HTERT RPE-1 (cell line): Measurements from ENCODE around the gene FYCO1.

Experiments
- in situ Hi-C: fragments of 300-500 bp; cut with MboI; formaldehyde crosslinking; loops from 4 replicates; pipeline ENCODE4 v1.14.3; 2020; ENCODE audit warnings: low sequenced_read_pairs

FYCO1 gene

GRCh38 chr3:45984331-45985312 lies 11.0 kb downstream of the FYCO1 start:
- in situ Hi-C loops, result no loop called here

GRCh38 chr3:45983770-45984169 lies 11.9 kb downstream of the FYCO1 start:
- in situ Hi-C loops, result no loop called here

- in situ Hi-C loops, result no loop called here
These were observed 14.1 kb downstream of the FYCO1 start for GRCh38 chr3:45981346-45982074.

- in situ Hi-C loops, result no loop called here
These were observed 14.8 kb downstream of the FYCO1 start for GRCh38 chr3:45980819-45981218.

- in situ Hi-C loops, result no loop called here
These were observed 15.3 kb downstream of the FYCO1 start for GRCh38 chr3:45980229-45980813.

- in situ Hi-C loops, result no loop called here
These were observed 16.2 kb downstream of the FYCO1 start for GRCh38 chr3:45979378-45979777.

- in situ Hi-C loops, result no loop called here
These were observed 17.4 kb downstream of the FYCO1 start for GRCh38 chr3:45978006-45978761.

- in situ Hi-C loops, result no loop called here
These were observed 19.2 kb downstream of the FYCO1 start for GRCh38 chr3:45976191-45977091.

- in situ Hi-C loops, result no loop called here
These were observed 19.9 kb downstream of the FYCO1 start for GRCh38 chr3:45975686-45976085.

GRCh38 chr3:45974686-45975085 lies 20.9 kb downstream of the FYCO1 start:
- in situ Hi-C loops, result no loop called here

- in situ Hi-C loops, result no loop called here
These were observed 22.9 kb downstream of the FYCO1 start for GRCh38 chr3:45972534-45973402.

GRCh38 chr3:45969953-45970352 lies 25.7 kb downstream of the FYCO1 start:
- in situ Hi-C loops, result no loop called here

GRCh38 chr3:45969116-45969515 lies 26.5 kb downstream of the FYCO1 start:
- in situ Hi-C loops, result no loop called here

GRCh38 chr3:45968706-45969105 lies 26.9 kb downstream of the FYCO1 start:
- in situ Hi-C loops, result no loop called here

- in situ Hi-C loops, result no loop called here
These were observed 27.5 kb downstream of the FYCO1 start for GRCh38 chr3:45968149-45968548.

- in situ Hi-C loops, result no loop called here
These were observed 27.9 kb downstream of the FYCO1 start for GRCh38 chr3:45967724-45968123.

GRCh38 chr3:45966950-45967640 lies 28.5 kb downstream of the FYCO1 start:
- in situ Hi-C loops, result no loop called here

- in situ Hi-C loops, result no loop called here
These were observed 29.2 kb downstream of the FYCO1 start for GRCh38 chr3:45966371-45966791.
